Caco-2 (cell line): Measurements from ENCODE around the gene IL1B. TPM values are rescaled to one million over a fixed set of nuclear protein-coding genes. Genes with fewer than 3 reads are reported as not detected.

Source experiments
- BruUV-seq: library from RNA; stranded (reverse); fragments of 400-500 nt; replicated peaks from 2 replicates; lab custom pipeline; 2021; lab: Mats Ljungman, UMichigan
- CTCF ChIA-PET: fragments of 300-600 bp; sonication (Branson Sonifier 250); formaldehyde crosslinking; loops from one replicate; lab custom pipeline; 2022; ENCODE audit warnings: antibody characterized with exemption; lab: Charles Lee
- POLR2A ChIA-PET: fragments of 300-600 bp; sonication (Branson Sonifier 250); formaldehyde crosslinking; loops from one replicate; lab custom pipeline; 2022; ENCODE audit warnings: antibody characterized with exemption; lab: Charles Lee
- DNase-seq, 2 experiments: peaks; one replicate each; pipeline versions ENCODE4 v3.0.0 to v3.0.0-alpha.2; 2020 to 2022
- H3K27me3 ChIP-seq: replicated peaks from 2 replicates; pipeline ENCODE4 v1.6.0; 2011; ENCODE audit warnings: low read length; ENCODE audit not compliant: control insufficient read depth, insufficient read depth
- H3K36me3 ChIP-seq: 2 replicates; pipeline ENCODE4 v1.5.1; 2011; ENCODE audit warnings: low read length; ENCODE audit not compliant: control insufficient read depth, insufficient read depth
- H3K4me1 ChIP-seq: fragments of 250-450 bp; sonication (Bioruptor Pico); 2 replicates; pipeline ENCODE4 v1.5.1; 2020; ENCODE audit warnings: mild to moderate bottlenecking
- H3K4me3 ChIP-seq: 2 replicates; pipeline ENCODE4 v1.5.1; 2011; ENCODE audit warnings: low read depth, mild to moderate bottlenecking, control low read depth, low read length
- H3K9me3 ChIP-seq: fragments of 250-450 bp; sonication (Bioruptor Pico); 2 replicates; pipeline ENCODE4 v1.5.1; 2020; ENCODE audit warnings: mild to moderate bottlenecking, moderate library complexity
- H3K27ac Mint-ChIP-seq: one replicate; pipeline ENCODE4 v1.8.0; 2022; ENCODE audit warnings: mixed read lengths; ENCODE audit not compliant: unreplicated experiment
- H3K27me3 Mint-ChIP-seq: one replicate; pipeline ENCODE4 v1.8.0; 2022; ENCODE audit warnings: mixed read lengths; ENCODE audit not compliant: insufficient read depth, unreplicated experiment
- H3K36me3 Mint-ChIP-seq: one replicate; pipeline ENCODE4 v1.8.0; 2022; ENCODE audit warnings: mild to moderate bottlenecking, mixed read lengths; ENCODE audit not compliant: insufficient read depth, unreplicated experiment
- H3K4me1 Mint-ChIP-seq: one replicate; pipeline ENCODE4 v1.8.0; 2022; ENCODE audit warnings: low read depth, mixed read lengths; ENCODE audit not compliant: unreplicated experiment
- H3K4me3 Mint-ChIP-seq: one replicate; pipeline ENCODE4 v1.8.0; 2022; ENCODE audit warnings: mild to moderate bottlenecking, moderate library complexity, mixed read lengths; ENCODE audit not compliant: unreplicated experiment
- H3K9me3 Mint-ChIP-seq: one replicate; pipeline ENCODE4 v1.8.0; 2022; ENCODE audit warnings: mixed read lengths; ENCODE audit not compliant: unreplicated experiment
- intact Hi-C: fragments of 100-400 bp; cut with micrococcal nuclease; formaldehyde crosslinking; loops from one replicate; pipeline ENCODE4 v1.10.0; 2022; ENCODE audit not compliant: unreplicated experiment
- total RNA-seq: library from RNA; stranded (reverse); gene quantifications from 2 replicates; pipeline ENCODE4 v1.2.3, GENCODE V29; 2022
- TF ChIP-seq, protein P1 (sequence below), 2 experiments: fragments of 200-600 bp in 1 of 2; IDR thresholded peaks; 1 replicate in 1 of 2; 2 replicates in 1 of 2; pipeline versions ENCODE4 v1.5.1 to v1.8.0; 2011 to 2022; ENCODE audit warnings: antibody characterized with exemption in 1 of 2, control low read depth in 1 of 2, inconsistent platforms in 1 of 2, low read depth in 1 of 2, low read length in 1 of 2, mild to moderate bottlenecking in 1 of 2, moderate library complexity in 1 of 2; ENCODE audit not compliant: insufficient read depth in 1 of 2, severe bottlenecking in 1 of 2, unreplicated experiment in 1 of 2

IL1B gene
- total RNA-seq, 1 experiment from 2014 or later, result 0.18 TPM

- Histone ChIP-seq H3K4me1 (0 out of 2 replicates have a peak, but pooled peaks cover 2% of the 10 kb centered on the region), H3K36me3 (no peaks in the 10 kb centered on the region), H3K27me3 (no peaks in the 10 kb centered on the region), H3K9me3 (no peaks in the 10 kb centered on the region), H3K4me3 (no peak overlapping the region)
- no peak overlapping the region for H3K4me3 Mint-ChIP-seq
- H3K27me3 Mint-ChIP-seq, result no peaks in the 10 kb centered on the region
- H3K4me1 Mint-ChIP-seq, result peaks cover 6% of the 10 kb centered on the region
- DNase-seq, result no peak
- no peaks in the 10 kb centered on the region for H3K36me3 Mint-ChIP-seq
- ChIA-PET CTCF (no interaction called here), POLR2A (no interaction called here)
- no peak overlapping the region for H3K27ac Mint-ChIP-seq
- TF ChIP-seq, protein P1, sequence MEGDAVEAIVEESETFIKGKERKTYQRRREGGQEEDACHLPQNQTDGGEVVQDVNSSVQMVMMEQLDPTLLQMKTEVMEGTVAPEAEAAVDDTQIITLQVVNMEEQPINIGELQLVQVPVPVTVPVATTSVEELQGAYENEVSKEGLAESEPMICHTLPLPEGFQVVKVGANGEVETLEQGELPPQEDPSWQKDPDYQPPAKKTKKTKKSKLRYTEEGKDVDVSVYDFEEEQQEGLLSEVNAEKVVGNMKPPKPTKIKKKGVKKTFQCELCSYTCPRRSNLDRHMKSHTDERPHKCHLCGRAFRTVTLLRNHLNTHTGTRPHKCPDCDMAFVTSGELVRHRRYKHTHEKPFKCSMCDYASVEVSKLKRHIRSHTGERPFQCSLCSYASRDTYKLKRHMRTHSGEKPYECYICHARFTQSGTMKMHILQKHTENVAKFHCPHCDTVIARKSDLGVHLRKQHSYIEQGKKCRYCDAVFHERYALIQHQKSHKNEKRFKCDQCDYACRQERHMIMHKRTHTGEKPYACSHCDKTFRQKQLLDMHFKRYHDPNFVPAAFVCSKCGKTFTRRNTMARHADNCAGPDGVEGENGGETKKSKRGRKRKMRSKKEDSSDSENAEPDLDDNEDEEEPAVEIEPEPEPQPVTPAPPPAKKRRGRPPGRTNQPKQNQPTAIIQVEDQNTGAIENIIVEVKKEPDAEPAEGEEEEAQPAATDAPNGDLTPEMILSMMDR (IDR thresholded peaks at IDR 0.05; ENCODE audit: insufficient read depth in 1 of 2, low read depth in 1 of 2, low read length in 1 of 2, severe bottlenecking in 1 of 2, unreplicated experiment in 1 of 2), result no peak
- intact Hi-C loops, result no loop called here
- BruUV-seq, result no TSS peak
- no peaks in the 10 kb centered on the region for H3K9me3 Mint-ChIP-seq
These were observed 3.5 kb downstream of the IL1B start for GRCh38 chr2:112832841-112833638.

DNA sequence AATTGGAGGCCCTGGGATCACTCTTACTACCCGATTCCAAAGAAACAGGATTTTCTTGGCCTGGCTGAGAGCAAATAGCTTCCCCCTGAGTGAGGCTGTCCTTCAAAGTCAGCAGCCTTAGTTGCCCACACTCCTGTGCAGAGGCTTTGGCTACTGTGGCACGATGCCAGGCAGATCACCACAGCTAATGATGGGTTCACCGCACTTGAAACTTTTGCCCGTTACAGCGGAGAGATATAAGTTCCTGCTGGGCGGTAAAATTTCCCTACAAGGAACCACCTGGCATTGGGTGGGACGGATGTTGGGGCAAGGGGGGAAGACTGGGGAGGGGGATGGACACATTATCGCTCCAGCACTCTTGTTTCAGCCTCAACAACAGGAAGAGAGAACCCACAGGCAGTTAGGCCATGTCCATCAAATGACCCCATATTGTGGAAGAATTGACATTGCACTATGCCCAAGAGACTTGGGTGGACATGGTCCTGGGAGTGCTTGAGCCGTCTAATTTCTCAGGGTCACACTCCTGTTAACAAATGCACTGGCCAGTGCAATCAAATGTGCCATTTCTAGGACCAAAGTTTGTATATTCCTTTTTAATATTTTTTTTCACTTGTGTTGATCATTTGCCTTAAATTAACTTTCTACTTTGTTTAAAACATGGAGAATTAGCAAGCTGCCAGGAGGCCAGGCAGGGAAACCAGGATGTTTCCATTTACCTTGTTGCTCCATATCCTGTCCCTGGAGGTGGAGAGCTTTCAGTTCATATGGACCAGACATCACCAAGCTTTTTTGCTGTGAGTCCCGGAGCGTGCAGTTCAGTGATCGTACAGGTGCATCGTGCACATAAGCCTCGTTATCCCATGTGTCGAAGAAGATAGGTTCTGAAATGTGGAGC is 4.4 kb downstream of the IL1B start:
- intact Hi-C loops, result no loop called here
- Histone ChIP-seq H3K36me3 (no peaks in the 10 kb centered on the region), H3K4me1 (0 out of 2 replicates have a peak, but pooled peaks cover 2% of the 10 kb centered on the region), H3K9me3 (no peaks in the 10 kb centered on the region), H3K4me3 (no peak overlapping the region), H3K27me3 (no peaks in the 10 kb centered on the region)
- DNase-seq, result no peak
- Mint-ChIP-seq H3K27me3 (no peaks in the 10 kb centered on the region), H3K36me3 (no peaks in the 10 kb centered on the region), H3K9me3 (no peaks in the 10 kb centered on the region), H3K4me3 (no peak overlapping the region), H3K4me1 (peaks cover 6% of the 10 kb centered on the region), H3K27ac (no peak overlapping the region)
- BruUV-seq, result no TSS peak
- TF ChIP-seq, protein P1 (IDR thresholded peaks at IDR 0.05; ENCODE audit: insufficient read depth in 1 of 2, low read depth in 1 of 2, low read length in 1 of 2, severe bottlenecking in 1 of 2, unreplicated experiment in 1 of 2), result no peak
- POLR2A ChIA-PET, result no interaction called here
- CTCF ChIA-PET, result no interaction called here

DNA sequence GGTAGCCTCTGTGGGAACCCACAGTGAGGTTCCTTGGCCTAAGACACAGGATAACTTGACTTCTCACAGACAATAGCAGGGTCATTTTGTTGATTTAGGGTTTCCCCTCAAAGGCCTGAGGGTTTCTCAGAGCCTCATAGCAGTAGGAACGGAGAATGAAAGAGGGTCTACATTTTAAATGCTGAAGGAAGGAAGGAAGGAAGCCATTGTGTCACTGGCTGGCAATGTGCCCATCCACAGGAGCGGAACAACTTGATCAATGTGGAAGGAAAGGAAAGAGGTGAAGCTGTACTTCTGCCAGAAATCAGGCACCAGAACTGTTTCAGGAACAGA is 5.1 kb downstream of the IL1B start:
- H3K4me3 Mint-ChIP-seq, result no peak overlapping the region
- Histone ChIP-seq H3K4me3 (no peak overlapping the region), H3K9me3 (no peaks in the 10 kb centered on the region), H3K36me3 (no peaks in the 10 kb centered on the region), H3K4me1 (0 out of 2 replicates have a peak, but pooled peaks cover 2% of the 10 kb centered on the region), H3K27me3 (no peaks in the 10 kb centered on the region)
- no peaks in the 10 kb centered on the region for H3K27me3 Mint-ChIP-seq
- no peak for DNase-seq
- peaks cover 4% of the 10 kb centered on the region for H3K4me1 Mint-ChIP-seq
- intact Hi-C loops, result no loop called here
- no peaks in the 10 kb centered on the region for H3K36me3 Mint-ChIP-seq
- TF ChIP-seq, protein P1 (IDR thresholded peaks at IDR 0.05; ENCODE audit: insufficient read depth in 1 of 2, low read depth in 1 of 2, low read length in 1 of 2, severe bottlenecking in 1 of 2, unreplicated experiment in 1 of 2), result no peak
- no peaks in the 10 kb centered on the region for H3K9me3 Mint-ChIP-seq
- CTCF ChIA-PET, result no interaction called here
- POLR2A ChIA-PET, result no interaction called here
- no TSS peak for BruUV-seq
- no peak overlapping the region for H3K27ac Mint-ChIP-seq
